ENCODE data around the gene PGM5. TPM values are rescaled to one million over a fixed set of nuclear protein-coding genes. Genes with fewer than 3 reads are reported as not detected.

PGM5 gene
- total and polyA plus RNA-seq, 2 experiments from 2014 or later = not detected

- TF ChIP-seq, protein P1, sequence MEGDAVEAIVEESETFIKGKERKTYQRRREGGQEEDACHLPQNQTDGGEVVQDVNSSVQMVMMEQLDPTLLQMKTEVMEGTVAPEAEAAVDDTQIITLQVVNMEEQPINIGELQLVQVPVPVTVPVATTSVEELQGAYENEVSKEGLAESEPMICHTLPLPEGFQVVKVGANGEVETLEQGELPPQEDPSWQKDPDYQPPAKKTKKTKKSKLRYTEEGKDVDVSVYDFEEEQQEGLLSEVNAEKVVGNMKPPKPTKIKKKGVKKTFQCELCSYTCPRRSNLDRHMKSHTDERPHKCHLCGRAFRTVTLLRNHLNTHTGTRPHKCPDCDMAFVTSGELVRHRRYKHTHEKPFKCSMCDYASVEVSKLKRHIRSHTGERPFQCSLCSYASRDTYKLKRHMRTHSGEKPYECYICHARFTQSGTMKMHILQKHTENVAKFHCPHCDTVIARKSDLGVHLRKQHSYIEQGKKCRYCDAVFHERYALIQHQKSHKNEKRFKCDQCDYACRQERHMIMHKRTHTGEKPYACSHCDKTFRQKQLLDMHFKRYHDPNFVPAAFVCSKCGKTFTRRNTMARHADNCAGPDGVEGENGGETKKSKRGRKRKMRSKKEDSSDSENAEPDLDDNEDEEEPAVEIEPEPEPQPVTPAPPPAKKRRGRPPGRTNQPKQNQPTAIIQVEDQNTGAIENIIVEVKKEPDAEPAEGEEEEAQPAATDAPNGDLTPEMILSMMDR (conservative IDR thresholded peaks at IDR 0.05; ENCODE audit: low read depth in 2 of 2) = no peak
- no peak for TF ChIP-seq JUNB (IDR thresholded peaks at IDR 0.05; ENCODE audit: unreplicated experiment)
Measured at GRCh38 chr9:68480807-68481206, 124.4 kb downstream of the PGM5 start (continued).

- no peak overlapping the region for H2AFZ ChIP-seq
- peaks cover 6% of the 10 kb centered on the region; the same call in 1 of the 3 replicates for H3K9me3 Mint-ChIP-seq
- no peak overlapping the region for H3K4me3 ChIP-seq
- DNase-seq (ENCODE audit: low spot score) (no peak), ATAC-seq (no peak)
- no peaks in the 10 kb centered on the region for H3F3A ChIP-seq (replicated peaks; ENCODE audit: low read depth)
- TF ChIP-seq ETS1 (IDR thresholded peaks at IDR 0.05) = no peak
- no peak for TF ChIP-seq CREB1 (CRISPR knock-in tag; IDR thresholded peaks at IDR 0.05; ENCODE audit: low read depth)
- no peak for TF ChIP-seq ZNF462 (CRISPR knock-in tag; IDR thresholded peaks at IDR 0.05)
- no peak for TF ChIP-seq STAT1 (IDR thresholded peaks at IDR 0.05; ENCODE audit: unreplicated experiment)
- H3K27me3 Mint-ChIP-seq (ENCODE audit: insufficient read depth, low read depth, poor library complexity) = no peaks in the 10 kb centered on the region
- H3K4me2 ChIP-seq = no peak overlapping the region
- H3K27me3 ChIP-seq (ENCODE audit: insufficient read depth) = peaks cover 21% of the 10 kb centered on the region; the same call in 1 of the 2 replicates
- no peaks in the 10 kb centered on the region for H3K4me1 Mint-ChIP-seq
- no peak overlapping the region for H3K27ac Mint-ChIP-seq
- no peak overlapping the region for H3K4me3 Mint-ChIP-seq
- no peaks in the 10 kb centered on the region for H3K4me1 ChIP-seq (ENCODE audit: insufficient read depth)
- H3K79me2 ChIP-seq (replicated peaks; ENCODE audit: insufficient read depth) = no peaks in the 10 kb centered on the region
- no peaks in the 10 kb centered on the region for H3K36me3 Mint-ChIP-seq (ENCODE audit: low read depth)
- H3K36me3 ChIP-seq (ENCODE audit: insufficient read depth) = no peaks in the 10 kb centered on the region
- no peaks in the 10 kb centered on the region for H3K9me2 ChIP-seq (ENCODE audit: insufficient read depth)
- H3K27ac ChIP-seq (ENCODE audit: low read depth) = no peak overlapping the region
- no peaks in the 10 kb centered on the region for H4K20me1 ChIP-seq (replicated peaks; ENCODE audit: insufficient read depth)
Measured at GRCh38 chr9:68482548-68482947, 126.1 kb downstream of the PGM5 start.

Measured in GM23338 (cell line).